IPS-15b (cell line): Measurements from ENCODE around the gene FGGY.

ENCODE experiments used
- H3K27me3 ChIP-seq: one replicate; pipeline ENCODE4 v1.6.1; 2013; ENCODE audit warnings: low read length; ENCODE audit not compliant: control insufficient read depth, insufficient read depth
- H3K36me3 ChIP-seq: one replicate; pipeline ENCODE4 v1.6.1; 2013; ENCODE audit warnings: low read length; ENCODE audit not compliant: control insufficient read depth, insufficient read depth
- H3K4me1 ChIP-seq: one replicate; pipeline ENCODE4 v1.6.1; 2013; ENCODE audit warnings: mild to moderate bottlenecking, low read length; ENCODE audit not compliant: control insufficient read depth, insufficient read depth
- H3K4me3 ChIP-seq: one replicate; pipeline ENCODE4 v1.5.1; 2013; ENCODE audit warnings: low read depth, low read length
- H3K9ac ChIP-seq: one replicate; pipeline ENCODE4 v1.6.1; 2013; ENCODE audit warnings: low read depth, mild to moderate bottlenecking, low read length
- H3K9me3 ChIP-seq: one replicate; pipeline ENCODE4 v1.6.1; 2013; ENCODE audit warnings: mild to moderate bottlenecking, low read length; ENCODE audit not compliant: control insufficient read depth, insufficient read depth

Gene FGGY

GRCh38 chr1:59671066-59671952 is 374.4 kb downstream of the FGGY start:
- H3K27me3 ChIP-seq: no peaks in the 10 kb centered on the region
- peaks cover 7% of the 10 kb centered on the region for H3K4me1 ChIP-seq
- no peak overlapping the region for H3K4me3 ChIP-seq
- H3K9me3 ChIP-seq: no peaks in the 10 kb centered on the region
- no peak overlapping the region for H3K9ac ChIP-seq
- no peaks in the 10 kb centered on the region for H3K36me3 ChIP-seq

DNA sequence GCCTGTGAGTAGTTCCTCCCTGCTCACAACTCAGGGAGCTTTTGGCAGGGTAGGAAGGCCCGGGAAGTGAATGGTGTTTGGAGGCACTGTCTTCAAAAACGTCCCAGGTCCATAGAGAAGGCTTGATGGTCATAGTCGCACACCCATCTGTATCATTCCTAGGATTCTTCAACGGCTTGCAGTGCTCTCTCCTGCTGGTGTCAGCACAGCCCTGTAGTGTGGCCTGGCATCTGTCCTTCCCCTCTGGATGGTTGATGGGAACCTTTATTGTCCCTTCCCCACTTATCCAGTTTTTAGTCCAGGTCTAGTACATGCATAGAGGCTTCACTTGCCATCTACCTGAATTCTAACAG is 375.0 kb downstream of the FGGY start:
- H3K4me1 ChIP-seq: peaks cover 7% of the 10 kb centered on the region
- no peak overlapping the region for H3K4me3 ChIP-seq
- H3K27me3 ChIP-seq: no peaks in the 10 kb centered on the region
- no peak overlapping the region for H3K9ac ChIP-seq
- H3K9me3 ChIP-seq: no peaks in the 10 kb centered on the region
- H3K36me3 ChIP-seq: no peaks in the 10 kb centered on the region

GRCh38 chr1:59672851-59673572 is 376.1 kb downstream of the FGGY start:
- Histone ChIP-seq H3K9ac (no peak overlapping the region), H3K4me1 (peaks cover 7% of the 10 kb centered on the region)

DNA sequence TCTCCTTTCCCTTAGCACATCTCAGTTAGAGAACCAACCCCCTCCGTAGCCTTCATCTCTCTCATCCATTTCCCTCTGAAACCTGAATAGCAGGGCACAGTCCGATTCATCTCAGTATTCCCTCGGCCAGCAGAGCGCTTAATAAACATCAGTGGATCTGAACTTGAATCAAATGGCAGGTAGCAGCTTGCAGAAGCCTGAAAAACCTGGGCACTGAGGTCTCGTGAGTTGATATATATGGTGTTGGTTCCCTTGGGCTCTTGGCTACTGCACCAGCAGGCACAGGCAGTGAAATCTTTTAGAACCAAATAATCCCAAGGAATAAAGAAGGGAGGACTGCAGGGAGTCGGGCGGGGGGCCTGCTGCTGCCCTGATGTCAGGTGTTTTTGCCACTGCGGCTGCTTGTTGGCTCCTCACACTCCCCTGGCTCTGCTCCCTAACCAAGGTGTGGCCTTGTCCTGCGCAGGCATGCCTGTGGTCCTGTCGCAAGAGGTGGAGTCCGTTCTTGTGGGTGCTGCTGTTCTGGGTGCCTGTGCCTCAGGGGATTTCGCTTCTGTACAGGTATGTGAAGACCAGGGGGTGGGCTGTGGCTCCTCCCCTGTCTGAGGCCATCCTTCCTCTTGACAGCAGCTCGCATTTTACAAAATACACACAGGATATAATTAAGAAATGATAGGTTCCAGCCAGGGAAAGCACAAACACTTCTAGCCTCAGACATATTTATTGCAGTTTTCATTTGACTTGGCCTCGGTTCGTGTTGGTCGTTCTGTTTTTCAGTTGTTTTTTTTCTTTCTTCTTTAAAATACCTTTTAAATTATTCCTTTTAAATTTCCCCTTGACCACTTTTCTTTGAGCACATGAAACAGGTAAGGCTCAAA is 376.9 kb downstream of the FGGY start:
- Histone ChIP-seq H3K27me3 (no peaks in the 10 kb centered on the region), H3K9me3 (no peaks in the 10 kb centered on the region), H3K9ac (no peak overlapping the region), H3K4me3 (no peak overlapping the region), H3K4me1 (peaks cover 14% of the 10 kb centered on the region), H3K36me3 (no peaks in the 10 kb centered on the region)

More at GRCh38 chr1:59672851-59673572, 376.1 kb downstream of the FGGY start:
- Histone ChIP-seq H3K36me3 (no peaks in the 10 kb centered on the region), H3K27me3 (no peaks in the 10 kb centered on the region), H3K4me3 (no peak overlapping the region), H3K9me3 (no peaks in the 10 kb centered on the region)

DNA sequence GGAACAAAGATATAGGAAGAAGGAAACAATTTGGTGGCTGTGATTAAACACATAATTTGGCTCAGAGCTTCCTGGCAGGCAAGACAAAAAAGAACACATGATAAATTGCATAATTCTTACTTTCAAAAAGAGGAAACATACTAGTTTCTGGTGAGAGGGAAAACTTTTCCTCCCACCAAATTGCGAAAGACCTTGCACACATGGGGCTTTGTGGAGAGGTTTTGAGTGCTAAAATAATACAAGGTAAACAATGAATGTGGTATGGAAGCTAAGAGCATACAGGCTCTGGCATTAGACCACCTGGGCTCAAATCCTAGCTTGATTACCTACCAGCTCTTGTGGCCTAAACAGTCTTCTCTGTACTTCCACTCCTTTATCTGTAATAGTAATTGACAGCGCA is 377.7 kb downstream of the FGGY start:
- H3K4me1 ChIP-seq: peaks cover 15% of the 10 kb centered on the region
- no peaks in the 10 kb centered on the region for H3K36me3 ChIP-seq
- no peak overlapping the region for H3K4me3 ChIP-seq
- H3K27me3 ChIP-seq: no peaks in the 10 kb centered on the region
- H3K9ac ChIP-seq: no peak overlapping the region
- no peaks in the 10 kb centered on the region for H3K9me3 ChIP-seq

DNA sequence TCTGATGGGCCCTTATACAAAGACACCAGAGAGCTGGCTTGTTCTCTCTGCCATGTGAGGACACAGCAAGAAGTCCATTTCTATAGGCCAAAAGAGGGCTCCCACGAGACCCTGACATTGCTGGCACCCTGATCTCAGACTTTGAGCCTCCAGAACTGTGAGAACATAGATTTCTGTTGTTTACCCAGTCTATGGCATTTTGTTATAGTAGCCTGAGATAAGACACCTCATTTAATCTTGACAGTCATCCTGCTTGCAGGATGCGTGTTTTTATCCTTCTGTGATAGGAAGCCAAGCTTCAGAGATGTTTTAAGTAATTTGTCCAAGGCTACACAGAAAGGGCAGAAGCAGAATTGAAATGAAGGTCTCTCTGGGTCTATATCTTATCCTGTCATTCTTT is 379.0 kb downstream of the FGGY start:
- H3K9me3 ChIP-seq: no peaks in the 10 kb centered on the region
- no peak overlapping the region for H3K9ac ChIP-seq
- H3K4me1 ChIP-seq: peaks cover 15% of the 10 kb centered on the region

GRCh38 chr1:59678040-59678439 is 381.1 kb downstream of the FGGY start:
- H3K4me1 ChIP-seq: peaks cover 14% of the 10 kb centered on the region
- H3K9me3 ChIP-seq: no peaks in the 10 kb centered on the region
- no peaks in the 10 kb centered on the region for H3K36me3 ChIP-seq
- no peak overlapping the region for H3K4me3 ChIP-seq
- H3K27me3 ChIP-seq: no peaks in the 10 kb centered on the region
- H3K9ac ChIP-seq: no peak overlapping the region

More for the DNA sequence above, 379.0 kb downstream of the FGGY start:
- Histone ChIP-seq H3K27me3 (no peaks in the 10 kb centered on the region), H3K36me3 (no peaks in the 10 kb centered on the region), H3K4me3 (no peak overlapping the region)

DNA sequence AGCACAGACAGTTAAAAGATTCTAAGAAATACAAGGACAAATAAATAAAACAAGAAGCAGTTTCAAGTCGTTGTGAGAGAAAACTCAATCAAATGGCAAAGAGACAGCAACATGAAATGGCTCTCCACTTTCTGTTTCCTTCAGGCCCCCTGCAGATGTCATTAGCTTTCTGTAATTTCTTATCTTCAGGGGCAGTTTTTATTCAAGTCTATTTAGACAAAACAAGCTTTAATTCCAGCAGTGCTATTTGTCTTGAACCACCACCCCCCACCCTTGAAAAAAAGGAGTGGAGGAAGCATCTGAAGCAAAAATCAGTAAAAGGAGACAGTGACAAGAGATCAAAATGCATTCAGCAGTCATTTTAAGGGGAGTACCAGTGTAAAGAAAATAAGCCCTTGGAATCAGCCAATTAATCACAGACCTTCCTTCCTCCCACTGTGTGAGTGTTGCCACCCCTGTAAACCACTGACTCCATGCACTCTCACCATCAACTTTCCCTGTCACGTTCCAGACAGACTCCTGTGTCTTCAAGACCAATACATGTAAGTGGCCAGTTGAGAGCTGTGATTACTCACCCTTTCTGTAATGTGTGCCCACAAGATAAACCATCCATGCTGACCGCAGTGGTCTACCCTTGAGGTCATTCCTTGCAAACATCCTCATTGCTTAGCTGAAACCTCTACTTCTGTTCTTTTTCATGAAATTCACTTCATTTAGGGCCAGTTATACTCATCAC is 381.8 kb downstream of the FGGY start:
- Histone ChIP-seq H3K9me3 (no peaks in the 10 kb centered on the region), H3K4me3 (no peak overlapping the region), H3K27me3 (no peaks in the 10 kb centered on the region), H3K9ac (no peak overlapping the region), H3K36me3 (no peaks in the 10 kb centered on the region), H3K4me1 (peaks cover 8% of the 10 kb centered on the region)

GRCh38 chr1:59680044-59680443 is 383.1 kb downstream of the FGGY start:
- H3K36me3 ChIP-seq: no peaks in the 10 kb centered on the region

DNA sequence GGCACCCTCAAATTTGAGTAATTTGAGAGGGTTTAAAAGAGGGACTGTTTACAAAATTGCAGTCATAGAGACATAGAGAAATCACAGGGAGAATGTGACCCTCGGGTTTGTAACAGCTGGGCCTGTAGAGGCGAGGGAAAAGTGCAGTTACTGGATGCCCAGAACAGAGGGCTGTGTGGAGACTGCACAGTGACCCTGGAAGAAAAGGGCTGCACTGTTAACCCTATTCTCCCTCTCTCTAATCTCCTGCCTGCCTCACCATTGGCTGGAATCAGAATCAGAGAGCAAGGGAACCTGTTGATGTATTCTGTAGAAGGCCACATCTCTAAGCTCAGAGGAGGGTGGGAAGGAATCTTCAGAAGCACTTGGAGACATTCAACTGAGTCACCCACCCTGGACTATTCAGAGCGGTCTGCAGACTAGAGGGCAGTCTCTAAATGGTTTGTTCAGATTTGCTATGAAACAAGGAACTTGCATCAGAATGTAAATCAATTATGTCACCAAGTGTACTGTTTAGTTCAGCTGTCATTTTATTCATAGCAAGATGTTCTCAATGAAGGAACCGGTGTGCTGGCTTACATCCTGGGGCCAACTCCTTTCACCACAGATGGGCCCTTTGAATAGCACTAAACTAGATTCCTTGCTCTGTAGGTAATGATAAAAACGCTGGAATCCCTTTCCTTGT is 385.6 kb downstream of the FGGY start:
- no peaks in the 10 kb centered on the region for H3K9me3 ChIP-seq
- no peak overlapping the region for H3K4me3 ChIP-seq
- no peaks in the 10 kb centered on the region for H3K36me3 ChIP-seq
- no peak overlapping the region for H3K9ac ChIP-seq
- H3K27me3 ChIP-seq: no peaks in the 10 kb centered on the region
- peaks cover 13% of the 10 kb centered on the region for H3K4me1 ChIP-seq

More at GRCh38 chr1:59680044-59680443, 383.1 kb downstream of the FGGY start:
- no peaks in the 10 kb centered on the region for H3K27me3 ChIP-seq
- no peak overlapping the region for H3K9ac ChIP-seq
- H3K4me3 ChIP-seq: no peak overlapping the region
- H3K4me1 ChIP-seq: peaks cover 8% of the 10 kb centered on the region
- no peaks in the 10 kb centered on the region for H3K9me3 ChIP-seq
